GM18499 (cell line): ENCODE results near the gene TANGO6.

ENCODE experiments used
- ATAC-seq: cut with Tn5 transposase; IDR thresholded peaks from one replicate; pipeline ENCODE4 v1.9.1; 2021; ENCODE audit warnings: moderate number of reproducible peaks; ENCODE audit not compliant: insufficient read depth, unreplicated experiment

TANGO6 gene

GRCh38 chr16:69084289-69084688 is 241.0 kb downstream of the TANGO6 start:
- ATAC-seq = no peak

- no peak for ATAC-seq
Measured at GRCh38 chr16:69085032-69085695, 241.8 kb downstream of the TANGO6 start.

GRCh38 chr16:69087161-69087581 is 243.8 kb downstream of the TANGO6 start:
- ATAC-seq = no peak

- no peak for ATAC-seq
Measured at GRCh38 chr16:69088684-69089083, 245.4 kb downstream of the TANGO6 start.

- no peak for ATAC-seq
Measured at GRCh38 chr16:69089091-69089910, 246.0 kb downstream of the TANGO6 start.

GRCh38 chr16:69093974-69094373 is 250.6 kb downstream of the TANGO6 start:
- no peak for ATAC-seq

GRCh38 chr16:69094501-69094900 is 251.2 kb downstream of the TANGO6 start:
- ATAC-seq = no peak

GRCh38 chr16:69095193-69095592 is 251.9 kb downstream of the TANGO6 start:
- no peak for ATAC-seq

- ATAC-seq = no peak
Measured at GRCh38 chr16:69100071-69100691, 256.9 kb downstream of the TANGO6 start.

- no peak for ATAC-seq
Measured at GRCh38 chr16:69105501-69106361, 262.4 kb downstream of the TANGO6 start, which contains the start of gene HAS3. TSS of gene HAS3 (plus strand) at chr16:69105653. CDS start at chr16:69109396, 3,743 bp downstream.

GRCh38 chr16:69106491-69107315 is 263.4 kb downstream of the TANGO6 start:
- ATAC-seq = no peak

GRCh38 chr16:69107316-69107962 is 264.1 kb downstream of the TANGO6 start:
- ATAC-seq = no peak

- no peak for ATAC-seq
Measured at GRCh38 chr16:69108064-69108904, 265.0 kb downstream of the TANGO6 start.

- no peak for ATAC-seq
Measured at GRCh38 chr16:69108905-69109252, 265.5 kb downstream of the TANGO6 start.

- ATAC-seq = no peak
Measured at GRCh38 chr16:69109486-69110270, 266.3 kb downstream of the TANGO6 start.

GRCh38 chr16:69110406-69110805 is 267.1 kb downstream of the TANGO6 start:
- ATAC-seq = no peak

GRCh38 chr16:69111216-69111875 is 268.0 kb downstream of the TANGO6 start:
- ATAC-seq = no peak
